Sciatic nerve (tissue), 2 donors: ENCODE measurements around the gene TSTD1. TPM values are rescaled to one million over a fixed set of nuclear protein-coding genes. Genes with fewer than 3 reads are reported as not detected.
"Not testable (repeated sequence)": the region's sequence is repeated elsewhere in the genome, so short reads cannot be mapped to it uniquely, and the experiment has no call there.

Experiments used
- ATAC-seq: fragments of 200-7000 bp; cut with Tn5 transposase; one replicate; pipeline ENCODE4 v1.9.1; 2020; ENCODE audit warnings: mild to moderate bottlenecking, moderate library complexity
- DNase-seq: peaks from one replicate; pipeline ENCODE4 v3.0.0-alpha.2; 2020; ENCODE audit warnings: low spot score
- intact Hi-C: fragments of 100-400 bp; cut with DNase I; formaldehyde crosslinking; loops from one replicate; pipeline ENCODE4 v1.14.2; 2022
- total RNA-seq: library from RNA; stranded (reverse); fragmentation: NEBNext Ultra II Directional; extraction: Animal tissue kit (Norgen Biotek cat#: 25700); gene quantifications from one replicate; pipeline ENCODE4 v1.2.1, GENCODE V29; 2021
- donor health status: DM: no; HTN: no; CAD: no.
- donor health status: DM: no; HTN: no; CAD: no.

Gene TSTD1
- total RNA-seq, 1 donor from 2014 or later = 13.1 TPM

GRCh38 chr1:161070761-161071160, 32.0 kb upstream of the TSTD1 start:
- intact Hi-C loops = no loop called here
- ATAC-seq (no peak), DNase-seq (no peak)

- intact Hi-C loops = no loop called here
Observed at GRCh38 chr1:161069731-161070270, 31.0 kb upstream of the TSTD1 start, which contains the start of gene ARHGAP30. Gene ARHGAP30, minus strand, starts transcription at chr1:161069891. Its CDS starts 267 bp downstream, at chr1:161069624.

GRCh38 chr1:161069241-161069640, 30.5 kb upstream of the TSTD1 start:
- no peak for ATAC-seq
- no peak for DNase-seq
- intact Hi-C loops = no loop called here

More at GRCh38 chr1:161069731-161070270, 31.0 kb upstream of the TSTD1 start, which contains the start of gene ARHGAP30:
- peak; percentile 75 for ATAC-seq
- peak; percentile 73 for DNase-seq

- peak; percentile 80 for ATAC-seq
- intact Hi-C loops = no loop called here
- DNase-seq = peak; percentile 73
Observed at GRCh38 chr1:161068306-161069234, 29.8 kb upstream of the TSTD1 start.

- ATAC-seq (no peak), DNase-seq (no peak)
- intact Hi-C loops = no loop called here
Observed at GRCh38 chr1:161066694-161067093, 27.9 kb upstream of the TSTD1 start.

GRCh38 chr1:161065681-161066080, 26.9 kb upstream of the TSTD1 start:
- ATAC-seq, intact Hi-C loops, DNase-seq: not testable (repeated sequence)

- DNase-seq, intact Hi-C loops, ATAC-seq: not testable (repeated sequence)
Observed at GRCh38 chr1:161063936-161064335, 25.2 kb upstream of the TSTD1 start.

GRCh38 chr1:161061419-161061818, 22.7 kb upstream of the TSTD1 start:
- intact Hi-C loops = no loop called here
- DNase-seq (no peak), ATAC-seq (no peak)

- DNase-seq = no peak
- intact Hi-C loops = no loop called here
- ATAC-seq = no peak
Observed at GRCh38 chr1:161059293-161059692, 20.5 kb upstream of the TSTD1 start.

GRCh38 chr1:161054805-161055204, 16.0 kb upstream of the TSTD1 start:
- DNase-seq = no peak
- no peak for ATAC-seq
- intact Hi-C loops = no loop called here

GRCh38 chr1:161054232-161054631, 15.5 kb upstream of the TSTD1 start:
- DNase-seq = no peak
- intact Hi-C loops = no loop called here
- ATAC-seq = no peak

GRCh38 chr1:161052899-161053298, 14.1 kb upstream of the TSTD1 start:
- intact Hi-C loops = no loop called here
- DNase-seq (no peak), ATAC-seq (no peak)

GRCh38 chr1:161051219-161051618, 12.5 kb upstream of the TSTD1 start:
- intact Hi-C loops = no loop called here
- DNase-seq (no peak), ATAC-seq (no peak)

GRCh38 chr1:161048949-161049722, 10.4 kb upstream of the TSTD1 start:
- DNase-seq = no peak
- intact Hi-C loops = no loop called here

GRCh38 chr1:161047436-161048420, 9.0 kb upstream of the TSTD1 start:
- DNase-seq (no peak), ATAC-seq (no peak)
- intact Hi-C loops = no loop called here

More at GRCh38 chr1:161048949-161049722, 10.4 kb upstream of the TSTD1 start:
- ATAC-seq = no peak

GRCh38 chr1:161046605-161047228, 8.0 kb upstream of the TSTD1 start:
- intact Hi-C loops = no loop called here
- no peak for DNase-seq
- ATAC-seq = no peak

GRCh38 chr1:161045736-161046604, 7.2 kb upstream of the TSTD1 start, which contains the start of gene USF1:
Gene USF1, minus strand, starts transcription at chr1:161045977. Its CDS starts 2,702 bp downstream, at chr1:161043275.
- DNase-seq (peak; percentile 95), ATAC-seq (peak; percentile 98)
- intact Hi-C loops = no loop called here
